HG02798 (cell line): ENCODE measurements around the gene SLC16A8.
"Not testable (repeated sequence)": the region's sequence is repeated elsewhere in the genome, so short reads cannot be mapped to it uniquely, and the experiment has no call there.

Experiments
- ATAC-seq: cut with Tn5 transposase; IDR thresholded peaks from one replicate; pipeline ENCODE4 v1.9.1; 2021; ENCODE audit warnings: mild to moderate bottlenecking; ENCODE audit not compliant: unreplicated experiment, poor library complexity

SLC16A8 gene

GRCh38 chr22:38051261-38051660, 32.7 kb downstream of the SLC16A8 start:
- no peak for ATAC-seq

- no peak for ATAC-seq
Observed at GRCh38 chr22:38050720-38051119, 33.3 kb downstream of the SLC16A8 start.

- ATAC-seq: no peak
Observed at GRCh38 chr22:38049812-38050619, 34.0 kb downstream of the SLC16A8 start.

- no peak for ATAC-seq
Observed at GRCh38 chr22:38046070-38046748, 37.8 kb downstream of the SLC16A8 start.

GRCh38 chr22:38043151-38044039, 40.6 kb downstream of the SLC16A8 start:
- ATAC-seq: no peak

GRCh38 chr22:38042488-38042790, 41.5 kb downstream of the SLC16A8 start:
- no peak for ATAC-seq

GRCh38 chr22:38041760-38042487, 42.1 kb downstream of the SLC16A8 start:
- no peak for ATAC-seq

GRCh38 chr22:38040953-38041759, 42.8 kb downstream of the SLC16A8 start:
- no peak for ATAC-seq

- ATAC-seq: no peak
Observed at GRCh38 chr22:38038890-38039812, 44.8 kb downstream of the SLC16A8 start.

- no peak for ATAC-seq
Observed at GRCh38 chr22:38038426-38038825, 45.6 kb downstream of the SLC16A8 start.

GRCh38 chr22:38037367-38038150, 46.4 kb downstream of the SLC16A8 start:
- ATAC-seq: not testable (repeated sequence)

GRCh38 chr22:38036392-38037062, 47.5 kb downstream of the SLC16A8 start:
- no peak for ATAC-seq

- ATAC-seq: no peak
Observed at GRCh38 chr22:38035530-38035885, 48.5 kb downstream of the SLC16A8 start.

- ATAC-seq: no peak
Observed at GRCh38 chr22:38034884-38035529, 49.0 kb downstream of the SLC16A8 start.

- no peak for ATAC-seq
Observed at GRCh38 chr22:38034278-38034882, 49.6 kb downstream of the SLC16A8 start.

- ATAC-seq: no peak
Observed at GRCh38 chr22:38033522-38034277, 50.3 kb downstream of the SLC16A8 start.
